ENCODE data around the gene NOTO.

DNA sequence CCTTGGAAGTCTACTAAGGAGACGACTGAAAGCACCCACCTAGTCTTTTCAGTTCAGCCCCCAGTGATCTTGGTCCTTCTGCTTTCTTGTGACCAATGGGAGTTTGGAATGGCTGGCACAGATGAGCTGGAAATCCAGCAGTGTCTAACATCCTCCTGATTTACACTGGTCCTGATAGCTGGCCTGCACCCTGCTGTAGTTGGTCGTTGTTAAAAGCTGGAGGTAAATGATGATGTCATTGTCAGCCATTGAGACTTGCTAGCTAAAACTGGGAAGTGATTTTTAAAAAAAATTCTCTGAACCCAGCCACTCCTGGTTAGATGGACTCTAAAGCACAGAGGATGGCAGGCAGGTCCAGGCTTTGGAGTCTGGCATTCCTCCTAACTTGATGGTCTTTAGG lies 51.0 kb downstream of the NOTO start:
- TF ChIP-seq CTCF (optimal IDR thresholded peaks at IDR 0.05 in 1 of 3, IDR thresholded peaks at IDR 0.05 in 1 of 3, conservative IDR thresholded peaks at IDR 0.05 in 1 of 3; ENCODE audit: extremely low read depth in 1 of 3, insufficient read depth in 2 of 3, low read length in 3 of 3) (no peak), EZH2 (IDR thresholded peaks at IDR 0.05; ENCODE audit: low read length) (no peak)
